NCI-H1092 treated with DMSO at 0.1 percent for 48 hours (cell line): ENCODE measurements around the gene HAUS7.
"Not testable (repeated sequence)": the region's sequence is repeated elsewhere in the genome, so short reads cannot be mapped to it uniquely, and the experiment has no call there.

Experiments used
- DNase-seq: peaks from one replicate; lab custom pipeline; 2025; lab: John Stamatoyannopoulos, UW

HAUS7 gene

DNA sequence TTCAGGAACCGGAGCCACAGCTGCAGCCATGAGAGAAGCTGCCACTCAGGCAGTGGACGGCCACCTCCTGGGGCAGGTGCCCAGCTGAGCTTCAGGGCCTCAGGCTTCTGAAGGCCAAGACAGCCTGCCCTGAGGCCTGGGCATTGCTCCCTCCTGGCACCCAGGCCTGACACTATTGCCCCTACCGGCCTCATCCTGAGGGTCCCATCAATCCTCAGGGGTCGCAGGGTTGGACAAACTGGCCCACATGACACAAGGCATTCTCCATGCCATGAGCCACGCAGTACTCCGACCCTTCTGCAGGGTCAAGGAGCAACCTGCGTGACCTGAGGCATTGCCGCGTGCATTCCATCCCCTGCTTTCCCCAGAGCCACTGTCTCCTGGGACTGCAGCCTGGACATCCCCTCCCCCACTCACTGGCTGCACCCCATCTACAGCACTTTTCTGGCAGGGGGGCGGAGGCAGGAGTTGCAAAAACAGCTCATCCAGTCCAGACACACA lies 62.1 kb downstream of the HAUS7 start:
- DNase-seq: no peak

DNA sequence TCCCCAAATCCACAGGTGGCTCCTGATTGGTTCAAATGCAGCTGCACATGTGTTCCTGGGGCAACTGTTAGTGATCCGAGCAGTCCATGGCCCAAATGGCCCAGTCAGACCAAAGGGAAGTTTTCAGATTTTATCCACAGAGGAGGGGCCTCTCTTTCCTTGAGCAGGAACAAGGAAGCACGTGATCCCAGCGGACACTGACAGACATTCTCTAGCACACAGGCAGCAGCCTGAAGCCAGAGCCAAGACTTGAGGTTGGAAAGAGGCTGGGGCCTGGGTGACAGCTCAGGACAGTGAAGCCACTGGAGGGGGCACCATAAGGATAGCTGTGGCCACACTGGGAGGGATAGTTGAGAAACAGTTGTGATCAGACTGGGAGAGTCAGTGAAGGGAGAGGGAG lies 62.6 kb downstream of the HAUS7 start:
- DNase-seq: no peak

DNA sequence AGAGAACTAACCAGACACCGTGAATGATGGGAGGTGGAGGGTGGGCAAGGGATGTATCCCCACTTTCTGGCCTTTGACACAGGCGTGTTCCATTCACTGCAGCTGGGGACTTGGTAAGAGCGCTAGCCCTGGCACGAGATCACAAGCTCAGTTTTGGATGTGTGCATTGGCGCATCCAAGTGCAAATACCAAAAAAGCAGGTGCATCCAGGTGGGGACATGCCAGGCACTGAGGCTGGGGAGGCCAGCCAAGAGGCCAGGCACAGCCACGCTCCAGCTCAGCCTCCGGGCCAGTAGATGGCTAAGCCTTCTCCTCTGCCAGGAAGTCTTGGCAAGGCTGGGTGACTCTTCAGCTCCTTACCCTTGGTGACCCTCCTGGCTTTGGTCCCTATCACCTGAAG lies 63.5 kb downstream of the HAUS7 start:
- no peak for DNase-seq

GRCh38 chrX:153406011-153406410 lies 64.4 kb downstream of the HAUS7 start:
- no peak for DNase-seq

- DNase-seq: no peak
Observed at GRCh38 chrX:153405426-153405825, 65.0 kb downstream of the HAUS7 start.

DNA sequence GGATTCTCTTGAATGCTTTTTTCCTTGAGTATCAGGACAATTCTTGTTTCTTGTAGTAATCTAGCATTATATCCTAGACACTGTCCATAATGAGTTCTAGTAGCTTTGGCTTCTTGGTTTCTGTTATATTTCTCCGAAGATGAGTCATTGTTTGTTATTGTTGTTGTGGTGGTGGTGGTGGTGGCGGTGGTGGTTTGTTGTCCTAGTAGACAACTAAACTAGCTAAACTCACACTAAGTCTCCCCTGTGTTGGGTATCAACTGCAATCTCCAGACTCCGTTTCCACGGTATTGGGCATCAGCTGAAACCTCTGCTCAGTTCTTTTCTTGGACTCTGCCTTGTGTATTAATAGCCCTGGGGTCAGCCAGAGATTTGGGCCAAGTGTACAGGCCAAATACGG lies 66.0 kb downstream of the HAUS7 start:
- DNase-seq: not testable (repeated sequence)

DNA sequence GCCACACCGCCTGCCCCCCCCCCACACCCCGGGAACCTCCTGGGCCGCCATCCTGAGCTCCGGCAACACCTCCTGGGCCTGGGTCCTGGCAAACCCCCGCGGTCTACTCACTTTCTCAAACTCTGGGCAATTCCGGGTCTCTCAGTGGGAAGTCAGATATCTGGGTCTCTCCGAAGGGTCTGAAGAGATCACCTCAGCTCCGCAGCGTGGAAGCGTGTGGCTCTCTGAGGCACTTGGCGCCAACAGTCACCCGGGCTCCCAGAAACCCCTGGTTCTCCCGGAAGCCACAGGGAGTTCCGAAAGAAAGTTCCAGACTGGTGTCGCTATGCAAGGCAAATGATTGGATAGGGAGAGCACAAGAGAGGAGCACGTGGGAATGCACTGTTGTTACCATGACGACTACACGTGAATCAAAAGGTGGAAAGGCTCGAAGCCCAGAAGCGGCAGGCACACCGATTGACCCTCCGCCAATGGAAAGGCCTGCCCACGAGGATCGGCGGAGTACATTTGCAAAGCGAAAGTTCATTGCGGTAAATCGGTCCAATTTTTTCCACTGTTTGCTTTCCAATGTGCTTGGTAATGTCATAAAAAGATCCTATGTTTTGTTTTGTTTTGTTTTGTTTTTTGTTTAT lies 69.1 kb downstream of the HAUS7 start, which contains the start of gene PNMA6E:
Gene PNMA6E (minus strand): TSS at position 218 of the 632 bp plus-strand sequence. CDS start 2,501 bp downstream, outside the sequence.
- DNase-seq: no peak

DNA sequence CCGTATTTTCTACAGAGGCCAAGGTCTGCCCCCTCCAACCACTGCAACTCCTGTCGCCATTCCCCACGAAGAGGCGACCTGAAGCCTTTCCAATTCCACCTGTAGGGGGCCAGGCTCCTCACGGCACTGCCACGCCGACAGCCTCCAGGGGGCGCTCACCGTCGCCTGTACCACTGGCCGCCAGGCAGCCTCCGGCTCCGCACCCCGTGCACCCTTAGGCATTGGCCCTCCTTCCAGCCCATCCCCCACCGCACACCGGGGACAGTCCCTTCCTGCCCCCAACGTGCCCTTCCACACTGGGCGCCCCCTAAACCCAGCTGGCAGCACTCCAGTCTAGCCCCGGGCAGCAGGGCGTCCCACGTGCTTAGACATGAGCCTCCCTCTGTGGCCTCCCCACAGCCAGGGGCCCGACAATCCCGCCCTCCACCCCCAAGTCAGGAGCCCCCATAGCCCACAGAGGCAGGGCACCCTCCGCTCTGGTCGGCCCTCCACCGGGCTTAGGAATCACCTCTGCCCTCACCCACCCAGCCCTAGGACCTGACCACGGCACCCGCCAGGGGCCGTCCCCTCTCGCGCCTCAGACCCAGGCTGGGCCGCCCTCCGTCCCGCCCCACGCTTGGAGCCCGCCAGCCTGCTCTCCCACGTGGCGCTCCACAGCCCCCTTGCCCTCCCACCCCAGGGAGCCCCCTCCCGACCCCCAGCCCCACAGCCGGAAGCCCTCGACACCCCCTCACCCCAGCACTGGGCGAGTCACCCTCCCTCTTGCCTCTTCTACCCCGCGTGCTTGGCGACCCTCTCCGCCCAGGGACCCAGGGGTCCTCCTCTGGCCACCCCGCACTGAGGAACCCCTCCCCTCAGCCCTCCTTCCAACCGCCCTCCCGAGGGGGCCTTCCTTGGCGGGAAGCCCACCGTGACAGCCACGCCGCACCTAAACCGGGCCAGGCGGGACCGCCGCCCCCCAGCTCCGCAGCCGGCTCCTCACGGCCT lies 69.9 kb downstream of the HAUS7 start:
- DNase-seq: peak; percentile 21

DNA sequence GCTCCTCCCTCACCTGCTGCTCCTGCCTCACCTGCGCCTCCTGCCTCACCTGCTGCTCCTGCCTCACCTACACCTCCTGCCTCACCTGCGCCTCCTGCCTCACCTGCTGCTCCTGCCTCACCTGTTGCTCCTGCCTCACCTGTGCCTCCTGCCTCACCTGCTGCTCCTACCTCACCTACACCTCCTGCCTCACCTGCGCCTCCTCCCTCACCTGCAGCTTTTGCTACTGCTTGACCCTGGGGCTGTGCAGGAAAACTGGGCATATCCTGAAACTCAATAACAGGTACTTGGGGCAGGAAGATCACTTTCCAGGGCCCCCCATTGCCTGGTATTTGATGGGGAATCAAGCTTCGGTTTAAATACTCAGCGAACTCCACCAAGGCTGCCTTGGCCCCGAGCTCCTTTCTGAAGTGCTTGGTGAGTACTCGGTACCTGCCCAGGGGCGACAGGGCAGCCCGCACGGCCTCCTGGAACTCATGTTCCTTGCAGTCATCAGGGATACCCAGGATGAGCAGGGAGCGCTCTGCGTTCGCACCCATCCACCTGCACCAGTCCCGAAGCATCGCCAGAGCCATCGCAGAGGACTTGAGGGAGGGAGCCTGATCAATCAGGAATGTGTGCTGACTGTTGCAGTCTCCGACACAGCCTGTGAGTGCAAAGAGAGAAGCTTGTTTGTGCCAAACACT lies 72.0 kb downstream of the HAUS7 start:
- DNase-seq: no peak
